ENCODE measurements around the gene JADE3.

The JADE3 gene

GRCh38 chrX:46959101-46959500, 46.9 kb downstream of the JADE3 start:
- peaks cover 34% of the 10 kb centered on the region for H3K9me3 Mint-ChIP-seq
- no peak overlapping the region for H3K27ac Mint-ChIP-seq

GRCh38 chrX:46959985-46960700, 47.9 kb downstream of the JADE3 start:
- Mint-ChIP-seq H3K4me3 (no peak overlapping the region), H3K9me3 (peaks cover 36% of the 10 kb centered on the region), H3K36me3 (ENCODE audit: low read depth) (no peaks in the 10 kb centered on the region), H3K27ac (no peak overlapping the region), H3K4me1 (peaks cover 29% of the 10 kb centered on the region), H3K27me3 (ENCODE audit: low read depth, poor library complexity) (no peaks in the 10 kb centered on the region)
- TF ChIP-seq CTCF (IDR thresholded peaks at IDR 0.05) = no peak
- no peak for DNase-seq

More at GRCh38 chrX:46959101-46959500, 46.9 kb downstream of the JADE3 start:
- no peak for DNase-seq
- H3K27me3 Mint-ChIP-seq (ENCODE audit: low read depth, poor library complexity) = no peaks in the 10 kb centered on the region
- H3K4me1 Mint-ChIP-seq = peaks cover 31% of the 10 kb centered on the region
- no peak overlapping the region for H3K4me3 Mint-ChIP-seq
- no peaks in the 10 kb centered on the region for H3K36me3 Mint-ChIP-seq (ENCODE audit: low read depth)
- TF ChIP-seq CTCF (IDR thresholded peaks at IDR 0.05) = no peak

GRCh38 chrX:46961097-46961496, 48.9 kb downstream of the JADE3 start:
- no peaks in the 10 kb centered on the region for H3K27me3 Mint-ChIP-seq (ENCODE audit: low read depth, poor library complexity)
- no peak for TF ChIP-seq CTCF (IDR thresholded peaks at IDR 0.05)

GRCh38 chrX:46961574-46962283, 49.5 kb downstream of the JADE3 start:
- H3K36me3 Mint-ChIP-seq (ENCODE audit: low read depth) = no peaks in the 10 kb centered on the region
- no peak overlapping the region for H3K27ac Mint-ChIP-seq
- H3K27me3 Mint-ChIP-seq (ENCODE audit: low read depth, poor library complexity) = no peaks in the 10 kb centered on the region

More at GRCh38 chrX:46961097-46961496, 48.9 kb downstream of the JADE3 start:
- Mint-ChIP-seq H3K4me3 (no peak overlapping the region), H3K9me3 (peaks cover 43% of the 10 kb centered on the region), H3K36me3 (ENCODE audit: low read depth) (no peaks in the 10 kb centered on the region), H3K27ac (no peak overlapping the region), H3K4me1 (peaks cover 34% of the 10 kb centered on the region)
- no peak for DNase-seq

GRCh38 chrX:46965125-46965758, 53.0 kb downstream of the JADE3 start:
- no peaks in the 10 kb centered on the region for H3K27me3 Mint-ChIP-seq (ENCODE audit: low read depth, poor library complexity)
- H3K9me3 Mint-ChIP-seq = peaks cover 67% of the 10 kb centered on the region
- no peak overlapping the region for H3K4me3 Mint-ChIP-seq
- H3K36me3 Mint-ChIP-seq (ENCODE audit: low read depth) = no peaks in the 10 kb centered on the region
- H3K27ac Mint-ChIP-seq = no peak overlapping the region
- no peak for TF ChIP-seq CTCF (IDR thresholded peaks at IDR 0.05)
- no peak for DNase-seq
- H3K4me1 Mint-ChIP-seq = peaks cover 53% of the 10 kb centered on the region

More at GRCh38 chrX:46961574-46962283, 49.5 kb downstream of the JADE3 start:
- Mint-ChIP-seq H3K4me1 (peaks cover 40% of the 10 kb centered on the region), H3K9me3 (peaks cover 49% of the 10 kb centered on the region), H3K4me3 (no peak overlapping the region)
- DNase-seq = no peak
- no peak for TF ChIP-seq CTCF (IDR thresholded peaks at IDR 0.05)
